Posterior vena cava (tissue), 2 donors: ENCODE measurements around the gene PTPRJ. TPM values are rescaled to one million over a fixed set of nuclear protein-coding genes. Genes with fewer than 3 reads are reported as not detected.

Experiments
- DNase-seq: peaks from one replicate; pipeline ENCODE4 v3.0.0-alpha.2; 2020; ENCODE audit warnings: low spot score
- intact Hi-C, 2 donors: fragments of 100-400 bp; cut with DNase I; formaldehyde crosslinking; loops; one replicate each; pipeline versions ENCODE4 v1.14.1 to v1.14.2; 2022 to 2023
- total RNA-seq, 2 donors: library from RNA; stranded (reverse); fragmentation: NEBNext Ultra II Directional; extraction: Animal tissue kit (Norgen Biotek cat#: 25700); gene quantifications; one replicate each; pipeline ENCODE4 v1.2.1, GENCODE V29; 2021
- donor health status: DM: yes; HTN: yes; CAD: no.
- donor health status: DM: yes; HTN: yes; CAD: no.

The PTPRJ gene
- total RNA-seq, 2 donors from 2014 or later = 17.4 to 19.7 TPM

GRCh38 chr11:48096588-48097525 is 116.5 kb downstream of the PTPRJ start:
- DNase-seq = no peak
- intact Hi-C loops = no loop called here

GRCh38 chr11:48098024-48098423 is 117.7 kb downstream of the PTPRJ start:
- DNase-seq = no peak
- intact Hi-C loops = no loop called here

- DNase-seq = no peak
- intact Hi-C loops = loop anchor here in 1 of 2 donors (10.0 kb wide), 1 partner anchor 75 kb away; no protein-coding TSS in a partner anchor
Measured at GRCh38 chr11:48099916-48100446, 119.6 kb downstream of the PTPRJ start.

GRCh38 chr11:48101044-48101733 is 120.8 kb downstream of the PTPRJ start:
- intact Hi-C loops = loop anchor here in 1 of 2 donors (10.0 kb wide), 1 partner anchor 76 kb away; no protein-coding TSS in a partner anchor
- DNase-seq = no peak

- intact Hi-C loops = loop anchor here in 1 of 2 donors (10.0 kb wide), 1 partner anchor 77 kb away; no protein-coding TSS in a partner anchor
- no peak for DNase-seq
Measured at GRCh38 chr11:48101958-48102357, 121.6 kb downstream of the PTPRJ start.

GRCh38 chr11:48103621-48104567 is 123.5 kb downstream of the PTPRJ start:
- DNase-seq = no peak
- intact Hi-C loops = loop anchor here in 1 of 2 donors (10.0 kb wide), 1 partner anchor 79 kb away; no protein-coding TSS in a partner anchor

GRCh38 chr11:48104568-48104924 is 124.2 kb downstream of the PTPRJ start:
- DNase-seq = no peak
- intact Hi-C loops = loop anchor here in 1 of 2 donors (10.0 kb wide), 1 partner anchor 80 kb away; no protein-coding TSS in a partner anchor

- DNase-seq = no peak
- intact Hi-C loops = loop anchor here (5.0 to 10.0 kb wide), 2 partner anchors 81 to 168 kb away; no protein-coding TSS in a partner anchor
Measured at GRCh38 chr11:48105096-48105990, 125.0 kb downstream of the PTPRJ start.

GRCh38 chr11:48106166-48106565 is 125.8 kb downstream of the PTPRJ start:
- intact Hi-C loops = loop anchor here (5.0 to 10.0 kb wide), 2 partner anchors 81 to 169 kb away; no protein-coding TSS in a partner anchor
- DNase-seq = no peak

GRCh38 chr11:48107188-48107704 is 126.9 kb downstream of the PTPRJ start:
- intact Hi-C loops = loop anchor here (5.0 to 10.0 kb wide), 2 partner anchors 82 to 170 kb away; no protein-coding TSS in a partner anchor
- DNase-seq = no peak

- intact Hi-C loops = loop anchor here (5.0 to 10.0 kb wide), 2 partner anchors 84 to 171 kb away; no protein-coding TSS in a partner anchor
- DNase-seq = no peak
Measured at GRCh38 chr11:48108231-48109045, 128.1 kb downstream of the PTPRJ start.

GRCh38 chr11:48109046-48109666 is 128.8 kb downstream of the PTPRJ start:
- DNase-seq = no peak
- intact Hi-C loops = loop anchor here (5.0 to 10.0 kb wide), 2 partner anchors 84 to 172 kb away; no protein-coding TSS in a partner anchor

- intact Hi-C loops = no loop called here
Measured at GRCh38 chr11:48110509-48110766, 130.1 kb downstream of the PTPRJ start.

GRCh38 chr11:48111891-48112290 is 131.5 kb downstream of the PTPRJ start:
- DNase-seq = no peak
- intact Hi-C loops = no loop called here

More at GRCh38 chr11:48110509-48110766, 130.1 kb downstream of the PTPRJ start:
- DNase-seq = no peak

GRCh38 chr11:48114740-48115139 is 134.4 kb downstream of the PTPRJ start:
- intact Hi-C loops = no loop called here
- no peak for DNase-seq
